Breast epithelium (tissue), 4 donors: ENCODE data around the gene GALNTL6. TPM values are rescaled to one million over a fixed set of nuclear protein-coding genes. Genes with fewer than 3 reads are reported as not detected.

Experiments used
- DNase-seq, 2 donors: peaks; one replicate each; pipeline ENCODE4 v3.0.0-alpha.2; 2019; ENCODE audit warnings: low spot score in 2 of 2
- H3K27ac ChIP-seq, 2 donors: fragments of 200-600 bp; sonication (generic) in 1 of 2; one replicate each; pipeline ENCODE4 v1.5.1; 2016 to 2019; ENCODE audit warnings: mild to moderate bottlenecking in 1 of 2
- H3K27me3 ChIP-seq, 2 donors: fragments of 200-600 bp; sonication (generic) in 1 of 2; one replicate each; pipeline versions ENCODE4 v1.5.1 to v1.6.0; 2017 to 2019; ENCODE audit warnings: control low read depth in 1 of 2, mild to moderate bottlenecking in 1 of 2
- H3K36me3 ChIP-seq: fragments of 200-600 bp; one replicate; pipeline ENCODE4 v1.5.1; 2019
- H3K4me1 ChIP-seq, 2 donors: fragments of 200-600 bp; sonication (generic); one replicate each; pipeline ENCODE4 v1.5.1; 2016 to 2019; ENCODE audit warnings: control low read depth in 1 of 2
- H3K4me3 ChIP-seq, 3 donors: fragments of 200-600 bp; sonication (generic); 1 replicate in 2 of 3; 2 replicates in 1 of 3; pipeline ENCODE4 v1.5.1; 2016 to 2019; ENCODE audit warnings: mild to moderate bottlenecking in 3 of 3, moderate library complexity in 2 of 3
- H3K9me3 ChIP-seq, 2 donors: fragments of 200-600 bp; sonication (generic) in 1 of 2; one replicate each; pipeline ENCODE4 v1.5.1; 2016 to 2019; ENCODE audit warnings: control low read depth in 1 of 2
- POLR2A ChIP-seq: fragments of 450-650 bp; IDR thresholded peaks from one replicate; pipeline ENCODE4 v1.6.1; 2016; ENCODE audit warnings: antibody characterized with exemption, mild to moderate bottlenecking, moderate library complexity
- POLR2AphosphoS5 ChIP-seq, 3 donors: sonication (generic); formaldehyde crosslinking; IDR thresholded peaks; one replicate each; pipeline ENCODE4 v1.6.1; 2017; ENCODE audit warnings: antibody characterized with exemption in 3 of 3
- intact Hi-C: fragments of 100-400 bp; cut with DNase I; formaldehyde crosslinking; loops from one replicate; pipeline ENCODE4 v1.15.1; 2023; ENCODE audit warnings: low total_unique reads
- total RNA-seq, 3 donors: library from RNA; depleted of rRNA; stranded (reverse); fragments of >200 nt; gene quantifications; one replicate each; pipeline ENCODE4 v1.1.0, GENCODE V29; 2016
- TF ChIP-seq, protein P1 (sequence below), 3 donors: fragments of 450-650 bp; IDR thresholded peaks; one replicate each; pipeline ENCODE4 v1.5.1; 2016 to 2017; ENCODE audit warnings: antibody characterized with exemption in 3 of 3, mild to moderate bottlenecking in 3 of 3, moderate library complexity in 3 of 3

The GALNTL6 gene
- total RNA-seq, 3 donors from 2014 or later, result 0.29 to 0.98 TPM; not detected in 1

DNA sequence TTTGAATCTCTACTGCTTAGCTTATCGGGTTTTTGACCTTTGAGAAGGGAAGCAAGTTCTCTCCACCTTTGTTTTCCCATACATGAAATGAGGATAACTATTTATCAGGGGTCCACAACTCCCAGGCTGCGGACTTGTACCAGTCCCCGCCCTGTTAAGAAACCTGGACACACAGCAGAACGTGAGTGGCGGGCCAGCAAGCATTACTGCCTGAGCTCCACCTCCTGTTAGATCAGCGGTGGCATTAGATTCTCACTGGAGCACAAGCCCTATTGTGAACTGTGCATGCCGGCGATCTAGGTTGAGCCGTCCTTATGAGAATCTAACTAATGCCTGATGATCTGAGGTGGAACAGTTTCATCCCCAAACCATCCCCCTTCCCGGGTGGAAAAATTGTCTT is 579.5 kb downstream of the GALNTL6 start:
- no peak for DNase-seq
- no peaks in the 10 kb centered on the region for H3K9me3 ChIP-seq
- no peaks in the 10 kb centered on the region for H3K27me3 ChIP-seq
- no peaks in the 10 kb centered on the region for H3K36me3 ChIP-seq
- H3K27ac ChIP-seq, result no peak overlapping the region
- no peak overlapping the region for H3K4me3 ChIP-seq
- H3K4me1 ChIP-seq, result no peaks in the 10 kb centered on the region
- no peak for TF ChIP-seq POLR2AphosphoS5 (IDR thresholded peaks at IDR 0.05)
- TF ChIP-seq, protein P1, sequence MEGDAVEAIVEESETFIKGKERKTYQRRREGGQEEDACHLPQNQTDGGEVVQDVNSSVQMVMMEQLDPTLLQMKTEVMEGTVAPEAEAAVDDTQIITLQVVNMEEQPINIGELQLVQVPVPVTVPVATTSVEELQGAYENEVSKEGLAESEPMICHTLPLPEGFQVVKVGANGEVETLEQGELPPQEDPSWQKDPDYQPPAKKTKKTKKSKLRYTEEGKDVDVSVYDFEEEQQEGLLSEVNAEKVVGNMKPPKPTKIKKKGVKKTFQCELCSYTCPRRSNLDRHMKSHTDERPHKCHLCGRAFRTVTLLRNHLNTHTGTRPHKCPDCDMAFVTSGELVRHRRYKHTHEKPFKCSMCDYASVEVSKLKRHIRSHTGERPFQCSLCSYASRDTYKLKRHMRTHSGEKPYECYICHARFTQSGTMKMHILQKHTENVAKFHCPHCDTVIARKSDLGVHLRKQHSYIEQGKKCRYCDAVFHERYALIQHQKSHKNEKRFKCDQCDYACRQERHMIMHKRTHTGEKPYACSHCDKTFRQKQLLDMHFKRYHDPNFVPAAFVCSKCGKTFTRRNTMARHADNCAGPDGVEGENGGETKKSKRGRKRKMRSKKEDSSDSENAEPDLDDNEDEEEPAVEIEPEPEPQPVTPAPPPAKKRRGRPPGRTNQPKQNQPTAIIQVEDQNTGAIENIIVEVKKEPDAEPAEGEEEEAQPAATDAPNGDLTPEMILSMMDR (IDR thresholded peaks at IDR 0.05), result no peak
- TF ChIP-seq POLR2A, result no peak
- intact Hi-C loops, result no loop called here

DNA sequence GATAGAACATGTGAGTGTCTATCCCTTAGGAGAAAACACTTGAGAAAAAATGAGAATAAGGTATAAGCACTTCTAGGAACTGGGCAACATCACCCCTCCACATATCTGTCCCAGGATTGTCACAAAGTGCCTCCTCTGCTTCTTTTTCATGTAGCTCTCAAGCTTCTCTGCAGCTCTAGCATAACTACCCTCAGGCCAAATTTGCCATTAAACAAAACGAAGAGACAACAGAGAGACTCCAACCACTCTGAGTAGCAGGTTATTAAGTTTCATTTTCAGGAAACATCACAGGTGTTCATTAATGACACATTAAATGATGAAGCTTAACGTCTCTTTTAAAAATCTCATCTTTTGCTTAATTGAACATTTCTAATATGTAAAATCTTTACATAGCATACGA is 580.0 kb downstream of the GALNTL6 start:
- TF ChIP-seq POLR2A, result no peak
- TF ChIP-seq POLR2AphosphoS5 (IDR thresholded peaks at IDR 0.05), result no peak
- Histone ChIP-seq H3K27ac (no peak overlapping the region), H3K9me3 (no peaks in the 10 kb centered on the region), H3K27me3 (no peaks in the 10 kb centered on the region), H3K4me1 (no peaks in the 10 kb centered on the region), H3K36me3 (no peaks in the 10 kb centered on the region), H3K4me3 (no peak overlapping the region)
- no peak for DNase-seq
- intact Hi-C loops, result no loop called here

DNA sequence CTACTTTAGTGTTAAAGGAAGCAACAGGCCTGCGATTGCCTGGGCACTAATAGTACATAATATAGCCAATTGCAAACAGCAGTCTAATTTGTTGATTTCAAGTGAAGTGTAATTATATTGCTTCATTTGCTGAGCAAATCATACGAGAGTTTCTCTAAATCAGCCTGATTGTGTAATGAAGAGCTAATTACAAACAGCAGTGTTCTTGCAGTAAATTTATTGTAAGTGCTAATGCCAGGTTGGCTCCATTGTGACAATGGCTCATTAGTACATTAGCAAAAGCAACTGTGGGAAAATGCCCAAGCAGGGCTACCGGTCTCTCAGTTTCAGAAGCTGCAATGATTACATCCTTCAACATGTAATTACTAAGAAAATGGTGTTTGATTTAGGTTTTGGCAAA is 591.5 kb downstream of the GALNTL6 start:
- TF ChIP-seq POLR2AphosphoS5 (IDR thresholded peaks at IDR 0.05) (no peak), POLR2A (no peak)
- TF ChIP-seq, protein P1 (IDR thresholded peaks at IDR 0.05), result no peak
- Histone ChIP-seq H3K27ac (no peak overlapping the region), H3K27me3 (no peaks in the 10 kb centered on the region), H3K36me3 (no peaks in the 10 kb centered on the region), H3K4me1 (no peaks in the 10 kb centered on the region), H3K4me3 (no peak overlapping the region), H3K9me3 (no peaks in the 10 kb centered on the region)
- intact Hi-C loops, result no loop called here
- no peak for DNase-seq

DNA sequence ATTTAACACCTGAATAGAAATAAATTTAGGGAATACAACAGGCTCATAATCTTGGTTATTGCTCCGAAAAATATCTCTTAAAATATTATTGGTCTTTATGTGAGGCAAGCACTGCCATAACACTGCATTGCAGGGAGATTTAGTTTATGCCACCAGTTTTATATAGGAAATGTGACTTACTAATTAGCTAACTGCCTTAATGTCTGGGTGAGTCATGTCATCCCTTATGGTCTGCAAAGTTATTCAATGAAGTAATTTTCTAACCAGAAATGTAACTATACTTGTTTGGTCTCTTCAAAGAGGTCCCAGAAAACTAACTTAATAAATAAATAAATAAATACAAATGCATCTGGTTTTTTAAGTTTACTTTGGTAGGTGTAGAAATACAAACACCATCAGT is 597.2 kb downstream of the GALNTL6 start:
- H3K27me3 ChIP-seq, result no peaks in the 10 kb centered on the region
- H3K4me1 ChIP-seq, result no peaks in the 10 kb centered on the region
- intact Hi-C loops, result no loop called here
- H3K36me3 ChIP-seq, result no peaks in the 10 kb centered on the region
- no peak for DNase-seq
- TF ChIP-seq POLR2A, result no peak
- TF ChIP-seq, protein P1 (IDR thresholded peaks at IDR 0.05), result no peak
- no peak for TF ChIP-seq POLR2AphosphoS5 (IDR thresholded peaks at IDR 0.05)
- no peak overlapping the region for H3K27ac ChIP-seq
- H3K9me3 ChIP-seq, result no peaks in the 10 kb centered on the region
- no peak overlapping the region for H3K4me3 ChIP-seq

DNA sequence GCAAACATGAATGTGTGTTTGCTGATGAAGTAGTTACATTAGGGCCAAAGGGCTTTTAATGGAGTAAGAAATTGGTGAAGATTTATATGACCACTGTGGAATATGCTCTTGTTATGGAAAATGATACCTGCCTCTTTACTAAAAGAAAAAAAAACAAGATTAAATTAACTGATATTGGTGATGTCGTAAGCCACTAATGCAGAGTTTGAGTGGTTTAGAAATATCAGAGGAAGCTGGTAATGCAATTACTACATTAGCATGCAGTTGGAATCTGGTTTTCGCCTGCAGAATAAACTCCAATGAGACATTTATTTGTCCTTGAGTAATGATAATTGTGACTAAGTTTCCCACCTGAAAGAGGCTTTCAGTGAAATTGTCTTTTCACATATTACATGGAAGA is 597.9 kb downstream of the GALNTL6 start:
- intact Hi-C loops, result no loop called here
- H3K9me3 ChIP-seq, result no peaks in the 10 kb centered on the region
- no peak overlapping the region for H3K4me3 ChIP-seq
- no peak overlapping the region for H3K27ac ChIP-seq
- no peaks in the 10 kb centered on the region for H3K27me3 ChIP-seq
- TF ChIP-seq POLR2A (no peak), POLR2AphosphoS5 (IDR thresholded peaks at IDR 0.05) (no peak)
- TF ChIP-seq, protein P1 (IDR thresholded peaks at IDR 0.05), result no peak
- no peaks in the 10 kb centered on the region for H3K4me1 ChIP-seq
- H3K36me3 ChIP-seq, result no peaks in the 10 kb centered on the region
- DNase-seq, result no peak
